Mesenteric fat pad (tissue), 1 donor: ENCODE data around the gene TMEM52B. TPM values are rescaled to one million over a fixed set of nuclear protein-coding genes. Genes with fewer than 3 reads are reported as not detected.
"Not testable (repeated sequence)": the region's sequence is repeated elsewhere in the genome, so short reads cannot be mapped to it uniquely, and the experiment has no call there.

Experiments used
- DNase-seq: peaks from one replicate; pipeline ENCODE4 v3.0.0-alpha.2; 2020; ENCODE audit warnings: low spot score
- total RNA-seq: library from RNA; stranded (reverse); fragmentation: NEBNext Ultra II Directional; extraction: Animal tissue kit (Norgen Biotek cat#: 25700); gene quantifications from one replicate; pipeline ENCODE4 v1.2.1, GENCODE V29; 2021
- donor health status: DM: yes; HTN: yes; CAD: no.

The TMEM52B gene
- total RNA-seq, 1 donor from 2014 or later, result not detected

DNA sequence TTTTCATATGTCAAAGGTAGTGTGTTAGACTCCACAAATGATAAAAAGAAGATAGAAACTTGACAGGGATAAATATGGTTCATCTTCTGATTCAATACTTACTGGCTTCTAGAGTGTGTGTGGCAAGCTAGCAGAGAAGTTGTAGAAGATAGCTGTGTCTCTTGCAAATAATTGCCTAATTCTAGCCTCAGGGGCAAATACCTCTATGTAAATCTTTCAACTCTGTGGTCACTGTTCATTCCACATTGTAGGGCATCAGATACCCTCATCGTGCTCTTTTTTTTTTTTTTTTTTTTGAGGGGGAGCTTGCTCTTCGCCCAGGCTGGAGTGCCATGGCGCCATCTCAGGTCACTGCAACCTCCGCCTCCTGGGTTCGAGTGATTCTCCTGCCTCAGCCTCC, 8.6 kb upstream of the TMEM52B start:
- DNase-seq, result no peak

DNA sequence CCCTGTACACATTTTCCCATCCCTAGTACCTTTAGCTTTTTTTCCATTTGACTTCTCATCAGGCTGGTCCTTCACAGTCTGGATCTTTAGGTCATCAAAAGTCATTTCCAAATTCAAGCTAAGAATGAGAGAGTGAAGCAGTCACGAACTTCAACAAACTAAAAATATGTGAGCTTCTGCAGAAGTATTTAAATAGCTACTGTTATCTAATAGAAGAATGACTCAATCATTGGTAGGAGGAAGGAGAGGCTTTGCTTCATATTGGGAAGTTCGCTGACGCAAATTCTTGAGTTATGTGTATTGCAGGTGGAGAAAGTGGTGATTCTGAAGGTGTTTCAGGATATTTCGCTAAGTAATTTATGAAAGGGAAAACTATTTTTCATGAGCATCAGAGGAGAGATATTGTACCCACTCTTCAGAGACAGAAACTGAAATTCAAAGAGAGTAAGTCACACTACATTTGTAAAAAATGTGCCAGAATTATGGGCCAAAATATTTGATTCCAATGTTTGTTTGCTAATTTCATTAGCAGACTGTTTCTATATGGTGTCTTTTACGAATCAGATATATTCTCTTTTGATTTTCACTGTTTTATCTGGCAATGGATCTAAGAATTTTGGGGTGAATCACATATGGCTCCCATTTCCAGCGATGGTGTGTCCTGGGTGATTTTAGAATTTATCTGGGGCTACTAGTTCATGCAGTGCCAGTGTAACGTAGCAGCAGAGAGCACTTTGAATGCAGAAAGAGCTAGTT, 6.7 kb upstream of the TMEM52B start, which contains the start of gene OLR1:
Gene OLR1, minus strand, starts transcription at position 160 of the 756 bp plus-strand sequence. Its CDS starts 55 bp downstream, at position 105.
- DNase-seq, result no peak

GRCh38 chr12:10174986-10175614, 3.7 kb upstream of the TMEM52B start:
- no peak for DNase-seq

DNA sequence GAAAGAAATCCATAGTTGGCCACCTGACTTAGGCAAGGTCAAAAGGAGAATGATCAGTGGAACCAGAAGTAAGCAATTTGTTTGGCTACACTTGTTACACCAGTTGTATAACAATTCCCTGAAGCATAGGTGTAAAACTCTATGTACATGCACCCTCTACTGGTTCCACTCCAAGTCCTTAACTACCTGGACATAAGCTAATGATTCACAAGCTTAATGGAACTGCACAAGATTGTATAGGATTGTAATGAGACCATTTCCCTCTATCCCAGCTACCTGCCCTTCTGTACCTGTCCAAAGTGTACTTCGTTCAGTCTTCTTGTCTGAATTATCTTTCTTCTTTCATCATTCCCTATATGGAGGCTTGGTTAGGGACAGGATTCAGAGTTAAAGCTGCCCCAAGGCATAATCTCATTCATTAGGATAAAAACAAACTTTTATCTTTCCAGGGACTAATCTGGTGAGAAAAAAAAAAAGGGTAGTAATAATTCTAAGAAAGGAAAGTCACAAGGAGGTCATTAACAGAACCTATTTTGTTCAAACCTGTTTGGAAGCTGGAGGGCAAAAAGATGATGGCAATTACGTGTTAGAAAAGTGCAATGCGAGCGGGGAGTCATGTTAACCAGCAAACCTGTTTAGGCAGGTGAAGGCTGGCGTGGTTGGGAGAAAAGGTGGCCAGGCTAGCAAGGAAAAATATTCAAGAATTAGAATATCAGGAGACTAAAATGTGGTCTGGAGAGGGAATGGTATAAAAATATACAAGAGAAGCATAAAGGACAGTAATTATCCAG, 2.8 kb upstream of the TMEM52B start:
- no peak for DNase-seq

- DNase-seq, result no peak
Observed at GRCh38 chr12:10179776-10180181, 947 bp downstream of the TMEM52B start.

GRCh38 chr12:10182354-10183049, 3.7 kb downstream of the TMEM52B start:
- no peak for DNase-seq

GRCh38 chr12:10184261-10184843, 5.5 kb downstream of the TMEM52B start:
- DNase-seq, result no peak

- no peak for DNase-seq
Observed at GRCh38 chr12:10186299-10186698, 7.5 kb downstream of the TMEM52B start.

GRCh38 chr12:10186958-10187357, 8.1 kb downstream of the TMEM52B start:
- not testable (repeated sequence) for DNase-seq

- no peak for DNase-seq
Observed at GRCh38 chr12:10189653-10190052, 10.8 kb downstream of the TMEM52B start.

DNA sequence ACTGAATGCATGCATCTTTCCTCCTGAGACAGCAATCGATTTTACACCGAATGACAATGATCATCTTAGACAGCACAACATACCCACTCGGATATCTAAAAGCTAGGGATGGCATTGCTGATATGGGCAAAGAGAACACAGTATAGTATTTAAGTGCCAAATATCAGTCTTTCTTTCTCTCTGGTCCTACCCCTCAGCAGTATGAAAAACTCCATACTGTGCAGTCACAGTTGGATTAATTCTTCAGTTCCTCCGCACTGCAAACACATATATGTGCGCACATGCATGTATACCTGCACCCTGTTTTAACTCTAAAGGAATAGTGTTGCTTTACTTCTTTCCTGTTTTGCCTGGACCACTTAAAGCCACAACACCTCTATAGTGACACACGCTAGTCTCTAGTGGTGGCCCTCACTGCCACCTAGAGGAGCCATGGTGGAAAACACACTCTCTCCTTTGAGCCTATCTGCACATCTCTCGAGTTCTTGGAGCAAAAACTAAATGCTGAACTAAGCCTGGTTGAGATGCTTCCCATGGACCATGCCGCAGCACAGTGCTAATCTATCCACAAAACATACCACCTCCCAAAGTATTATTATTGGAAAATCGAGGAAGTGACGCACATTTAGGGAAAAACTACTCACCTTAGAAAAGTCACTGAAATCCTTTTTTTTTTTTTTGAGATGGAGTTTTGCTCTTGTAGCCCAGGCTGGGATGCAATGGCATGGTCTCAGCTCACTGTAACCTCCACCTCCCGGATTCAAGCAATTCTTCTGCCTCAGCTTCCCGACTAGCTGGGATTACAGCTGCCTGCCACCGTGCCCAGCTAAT, 11.9 kb downstream of the TMEM52B start:
- no peak for DNase-seq

- DNase-seq, result no peak
Observed at GRCh38 chr12:10191865-10192264, 13.0 kb downstream of the TMEM52B start.

- no peak for DNase-seq
Observed at GRCh38 chr12:10194160-10194670, 15.4 kb downstream of the TMEM52B start.

DNA sequence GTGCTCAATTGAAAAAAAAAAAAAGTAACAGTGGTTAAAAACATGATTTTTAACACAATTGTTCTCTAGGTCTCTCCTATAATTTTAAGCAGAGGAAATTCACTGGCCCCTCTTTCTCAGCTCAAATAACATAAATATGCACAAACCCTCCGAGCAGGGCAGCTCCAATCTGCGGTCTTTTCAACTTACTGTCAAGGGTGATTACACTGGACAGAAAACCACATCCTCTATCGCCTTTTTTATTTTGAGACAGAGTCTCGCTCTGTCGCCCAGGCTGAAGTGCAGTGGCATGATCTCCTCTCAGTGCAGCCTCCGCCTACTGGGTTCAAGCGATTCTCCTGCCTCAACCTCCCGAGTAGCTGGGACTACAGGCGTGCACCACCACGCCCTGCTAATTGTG, 17.4 kb downstream of the TMEM52B start:
- DNase-seq, result no peak

- DNase-seq, result no peak
Observed at GRCh38 chr12:10197879-10198278, 19.0 kb downstream of the TMEM52B start.

DNA sequence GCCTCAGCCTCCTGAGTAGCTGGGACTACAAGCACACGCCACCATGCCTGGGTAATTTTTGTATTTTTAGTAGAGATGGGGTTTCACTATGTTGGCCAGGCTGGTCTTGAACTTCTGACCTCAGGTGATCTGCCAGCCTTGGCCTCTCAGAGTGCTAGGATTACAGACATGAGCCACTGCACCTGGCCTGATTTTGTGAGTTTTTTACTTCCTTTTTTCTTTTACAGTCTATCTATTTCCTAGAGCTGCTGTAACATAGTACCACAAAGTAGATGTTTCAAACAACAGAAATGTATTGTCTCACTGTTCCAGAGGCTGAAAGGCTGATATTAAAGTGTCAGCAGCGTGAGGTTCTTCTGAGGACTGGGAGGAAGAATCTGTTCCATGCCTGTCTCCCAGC, 25.7 kb downstream of the TMEM52B start:
- DNase-seq, result not testable (repeated sequence)

DNA sequence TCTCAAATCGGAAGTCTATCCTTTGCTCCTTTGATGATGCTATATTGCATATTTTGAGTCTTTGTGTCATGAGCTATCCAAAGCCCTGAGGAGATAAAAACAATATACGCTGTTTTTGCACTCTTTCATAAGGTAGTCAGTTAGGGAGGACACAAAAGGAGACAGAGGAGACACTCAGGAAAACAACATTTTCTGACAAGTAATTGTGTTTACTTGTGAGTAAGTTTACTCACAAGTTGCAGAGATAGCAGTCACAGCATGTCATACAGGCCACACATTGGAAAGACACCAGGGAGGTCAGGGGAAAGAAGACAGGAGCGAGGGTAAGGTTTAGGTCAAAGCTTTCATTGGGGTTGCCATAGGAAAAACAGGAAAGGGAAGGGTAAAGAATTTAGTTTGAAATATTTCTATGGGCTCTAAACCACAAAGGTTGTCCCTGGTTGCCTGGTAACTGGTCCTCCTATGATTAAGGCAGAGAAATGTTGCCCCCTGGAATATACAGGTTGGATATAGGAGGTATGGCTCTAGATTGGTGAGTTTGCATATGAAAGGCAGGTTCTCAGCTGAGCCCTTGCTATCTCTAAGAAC, 26.5 kb downstream of the TMEM52B start:
- DNase-seq, result no peak

DNA sequence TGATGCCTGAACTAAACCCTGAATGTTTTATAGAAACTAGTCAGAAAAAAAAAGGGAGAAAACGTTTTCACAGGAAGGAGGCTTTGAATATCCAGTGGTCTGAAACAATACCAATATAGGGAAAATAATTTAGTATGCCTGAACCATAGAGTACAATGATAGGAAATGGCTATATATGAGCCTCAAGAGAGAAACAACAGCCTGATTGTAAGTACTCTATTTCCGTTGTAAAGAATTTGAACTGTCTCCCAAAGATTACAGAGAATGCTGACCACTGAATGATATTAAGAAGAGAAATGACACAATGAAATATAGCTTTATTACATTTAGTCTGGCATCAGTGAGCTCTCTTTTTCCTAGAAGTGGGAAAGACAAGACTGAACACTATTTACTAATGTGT, 28.3 kb downstream of the TMEM52B start:
- DNase-seq, result no peak

GRCh38 chr12:10210225-10210624, 31.4 kb downstream of the TMEM52B start:
- no peak for DNase-seq
